ENCODE results near the gene CHRNA4.

Gene CHRNA4

DNA sequence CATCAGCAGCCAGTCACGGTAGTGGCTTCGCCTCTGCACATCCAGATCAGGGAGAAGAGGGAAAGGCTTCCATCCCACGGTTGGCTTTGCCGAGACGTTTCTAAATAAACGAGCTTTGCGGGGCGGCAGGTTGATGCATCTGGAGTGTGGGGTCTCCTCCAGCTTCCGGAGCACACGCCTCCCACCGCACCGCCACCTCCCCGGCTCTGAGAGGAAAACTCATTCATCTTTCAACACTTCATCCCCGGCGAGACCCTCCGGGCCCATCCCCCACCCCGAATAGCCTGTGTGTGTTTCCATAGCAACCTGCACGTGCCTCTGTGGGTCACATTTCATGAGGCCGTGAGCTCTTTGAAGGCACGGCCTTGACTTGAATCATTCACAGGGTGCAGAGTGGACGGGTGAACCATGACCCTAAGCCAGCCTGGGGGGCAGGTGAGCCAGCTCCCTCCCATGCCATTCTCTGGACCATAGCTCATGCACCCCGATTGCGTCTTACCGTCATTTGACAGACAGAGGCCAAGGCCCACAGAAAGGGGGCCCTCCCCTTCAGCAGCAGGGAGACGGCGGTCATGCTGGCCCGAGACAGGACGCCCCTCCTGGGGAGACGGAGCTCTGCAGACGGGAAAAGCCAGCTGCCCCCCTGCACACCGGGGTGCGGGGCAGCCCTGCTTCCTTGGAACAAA, 16.2 kb upstream of the CHRNA4 start:
- no peak for DNase-seq

DNA sequence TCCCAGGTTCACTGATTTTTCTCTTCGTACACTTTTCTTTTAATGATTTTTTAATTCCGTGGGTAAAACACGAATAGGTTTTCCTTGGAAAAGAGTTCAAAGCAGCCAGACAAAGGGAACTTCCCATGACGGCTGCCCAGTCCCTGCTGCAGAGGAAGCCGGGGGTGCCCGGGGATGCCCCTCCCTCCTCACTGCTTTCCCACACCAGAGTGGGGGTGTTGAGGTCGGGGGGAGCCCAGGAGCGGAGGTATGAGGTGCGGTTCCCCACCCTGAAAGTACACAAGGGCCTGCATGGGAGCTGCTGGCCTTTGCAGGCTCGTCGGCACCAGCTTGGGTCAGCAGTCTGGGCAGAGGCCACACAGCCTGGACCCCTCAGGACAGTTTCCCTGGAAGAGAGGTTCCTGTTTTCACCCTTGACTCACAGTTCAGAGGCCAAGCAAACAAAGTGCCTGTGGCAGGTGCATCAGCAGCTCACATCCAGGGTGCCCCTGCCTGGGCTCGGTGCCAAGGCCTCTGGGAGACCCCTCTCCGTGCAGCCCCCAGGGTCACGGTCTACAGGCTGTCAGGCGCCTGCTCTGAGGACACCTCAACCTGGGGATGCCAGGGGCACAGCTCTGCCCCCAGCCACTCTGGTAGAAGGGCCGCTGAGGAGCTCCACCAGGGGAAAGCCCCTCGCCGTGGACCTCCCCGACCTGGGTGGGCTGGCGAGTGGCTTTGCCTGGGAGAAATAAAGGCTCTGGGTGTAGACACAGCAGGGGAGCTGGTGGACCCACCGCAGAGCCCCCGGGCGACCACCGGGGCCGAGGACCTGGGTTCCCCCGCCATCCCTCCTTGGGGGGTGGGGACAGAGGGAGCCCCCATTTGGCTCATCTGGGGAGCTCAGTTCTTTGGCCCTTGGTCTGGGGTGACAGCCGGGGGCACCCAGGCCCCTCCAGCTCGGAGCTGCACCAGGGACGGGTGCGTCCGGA, 15.4 kb upstream of the CHRNA4 start:
- no peak for DNase-seq

GRCh38 chr20:63375438-63375837, 14.3 kb upstream of the CHRNA4 start:
- no peak for DNase-seq

DNA sequence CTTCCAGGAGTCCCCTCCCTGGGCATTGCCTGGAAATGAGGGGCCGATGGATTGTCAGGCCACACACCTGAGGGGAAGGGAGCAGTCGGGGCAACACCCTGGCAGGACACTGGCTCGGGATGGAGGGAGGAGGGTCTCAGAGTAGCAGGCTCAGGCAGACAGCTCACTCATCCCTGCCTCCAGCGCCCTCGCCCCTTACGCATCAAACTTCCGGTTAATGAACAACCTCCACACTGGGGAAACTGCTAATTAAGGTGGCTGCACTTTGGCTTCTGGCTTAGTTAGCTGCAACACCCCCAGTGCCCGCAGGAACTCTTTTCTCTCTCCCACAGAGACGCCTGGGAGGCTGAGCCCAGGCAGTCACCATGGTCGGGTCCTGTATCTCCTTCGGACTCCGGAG, 13.4 kb upstream of the CHRNA4 start:
- DNase-seq, result no peak

DNA sequence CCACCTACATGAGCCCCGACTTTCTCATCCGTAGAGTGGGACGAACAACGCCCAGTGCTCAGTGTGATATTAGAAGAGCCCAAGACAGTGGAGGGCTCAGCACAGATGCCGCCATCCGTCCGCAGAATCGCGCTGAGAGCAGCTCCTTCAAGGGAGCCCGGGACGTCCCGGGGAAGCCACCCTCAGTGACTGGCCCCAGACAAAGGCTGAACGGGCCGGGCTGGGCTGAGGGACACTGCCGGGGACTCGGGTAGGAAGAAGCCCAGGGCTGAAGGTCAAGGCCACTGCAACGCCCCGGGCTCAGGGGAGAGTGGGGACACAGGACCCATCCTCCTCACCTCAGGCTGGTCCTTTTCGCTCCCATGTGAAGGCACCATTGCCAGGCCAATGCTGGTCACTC, 12.8 kb upstream of the CHRNA4 start:
- no peak for DNase-seq

GRCh38 chr20:63372971-63373885, 12.1 kb upstream of the CHRNA4 start:
- DNase-seq, result no peak

GRCh38 chr20:63371291-63371865, 10.2 kb upstream of the CHRNA4 start:
- no peak for DNase-seq

GRCh38 chr20:63370618-63371187, 9.6 kb upstream of the CHRNA4 start:
- no peak for DNase-seq

DNA sequence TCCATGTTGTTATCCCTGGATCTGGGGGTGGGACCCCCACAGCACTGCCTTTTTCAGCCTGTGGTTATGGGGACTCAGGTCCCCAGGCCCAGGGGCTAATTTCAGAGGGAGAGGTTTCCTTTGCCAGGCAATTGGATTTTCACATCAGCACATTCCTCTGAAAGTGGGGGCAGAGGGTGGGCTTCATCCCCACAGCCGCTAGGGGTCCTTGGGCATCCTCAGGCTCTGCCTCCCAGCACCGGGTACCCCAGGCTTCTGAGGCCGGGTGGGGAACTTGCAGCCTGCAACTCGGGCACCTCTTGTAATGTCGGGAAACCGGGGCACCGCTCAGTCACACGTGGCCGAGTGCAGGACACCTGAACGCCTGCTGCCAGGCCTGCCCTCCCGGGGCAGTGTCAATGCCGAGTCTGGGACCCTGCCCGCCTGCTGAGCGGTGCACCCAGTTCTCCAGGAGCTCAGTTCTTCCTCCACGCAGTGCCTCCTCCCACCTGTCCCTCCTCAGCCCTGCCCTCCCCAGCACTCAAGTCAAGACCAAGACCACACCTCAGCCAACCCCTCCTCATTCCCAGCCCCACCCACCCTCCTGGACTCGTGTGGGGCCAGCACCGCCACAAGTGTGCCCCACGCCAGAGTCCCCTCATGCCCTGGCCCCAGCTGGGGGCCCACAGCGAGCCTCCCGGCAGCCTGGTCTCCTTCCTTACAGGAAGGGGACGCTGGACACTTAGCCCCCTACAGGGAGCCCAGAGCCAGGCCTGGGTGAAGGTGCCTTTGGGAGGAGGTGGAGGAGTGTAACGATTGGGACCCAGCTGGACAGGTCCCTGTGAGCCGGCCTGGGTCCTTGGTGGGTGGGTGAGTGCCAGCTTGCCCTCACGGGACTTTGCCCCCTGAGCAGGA, 8.8 kb upstream of the CHRNA4 start:
- no peak for DNase-seq

- no peak for DNase-seq
These were observed 7.9 kb upstream of the CHRNA4 start for GRCh38 chr20:63369024-63369530.

DNA sequence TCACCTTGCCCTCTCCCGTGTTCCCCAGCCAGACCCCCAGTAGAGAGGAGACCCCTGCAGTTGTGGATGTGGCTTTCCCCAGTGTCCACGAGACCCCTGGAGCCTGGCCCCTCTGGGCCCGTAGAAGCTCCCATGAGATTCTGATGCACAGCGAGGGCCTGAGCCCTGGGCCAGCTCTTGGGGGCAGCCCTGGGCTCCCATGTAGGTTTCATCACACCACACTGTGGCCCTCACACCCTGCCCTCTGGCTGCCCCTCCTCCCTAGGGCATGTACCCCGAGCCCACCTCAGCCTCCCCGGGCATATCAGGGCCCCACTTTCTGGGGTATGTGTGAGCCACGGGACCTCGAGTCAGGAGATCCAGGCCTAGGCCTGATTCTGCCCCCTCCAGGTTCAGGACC, 7.0 kb upstream of the CHRNA4 start:
- no peak for DNase-seq

DNA sequence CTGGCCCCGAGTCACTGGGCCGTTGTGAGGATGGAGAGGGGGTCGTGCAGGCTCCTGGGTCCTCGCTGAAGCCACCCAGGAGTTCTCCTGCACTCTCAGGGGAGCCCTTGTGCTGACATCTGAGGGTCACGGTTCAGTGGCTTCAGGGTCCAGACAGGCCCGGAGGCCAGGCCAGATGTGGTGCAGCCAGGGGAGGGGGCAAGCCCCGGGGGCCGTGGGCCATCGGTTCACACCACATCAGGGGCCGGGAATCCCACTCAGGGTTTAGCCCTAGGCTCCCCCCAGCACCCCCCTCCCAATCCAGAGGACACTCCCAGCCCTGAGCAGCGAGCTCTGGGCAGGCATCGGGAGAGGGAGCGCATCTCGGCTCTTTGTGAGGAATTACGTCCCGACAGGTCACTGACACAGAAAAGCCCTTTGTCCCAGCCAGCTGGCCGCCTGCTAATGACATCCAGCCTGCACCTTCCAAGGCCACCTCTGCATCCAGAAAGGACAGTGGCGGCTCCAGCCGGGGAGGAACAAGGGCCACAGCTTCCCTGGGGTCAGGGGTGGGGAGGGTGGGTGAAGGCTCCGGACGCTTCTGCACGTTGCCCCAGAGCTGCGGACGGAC, 6.4 kb upstream of the CHRNA4 start:
- no peak for DNase-seq

GRCh38 chr20:63366390-63367365, 5.5 kb upstream of the CHRNA4 start:
- no peak for DNase-seq

- no peak for DNase-seq
These were observed 4.6 kb upstream of the CHRNA4 start for GRCh38 chr20:63365601-63366389.

GRCh38 chr20:63364801-63365585, 3.8 kb upstream of the CHRNA4 start:
- DNase-seq, result no peak

- DNase-seq, result no peak
These were observed 2.9 kb upstream of the CHRNA4 start for GRCh38 chr20:63363981-63364561.
